Panc1 (cell line): ENCODE measurements around the gene FNIP2. TPM values are rescaled to one million over a fixed set of nuclear protein-coding genes. Genes with fewer than 3 reads are reported as not detected.

Source experiments
- ATAC-seq: fragments of 200-7000 bp; cut with Tn5 transposase; 2 replicates; pipeline ENCODE4 v1.9.1; 2020; ENCODE audit warnings: mild to moderate bottlenecking, moderate library complexity
- BruUV-seq: library from RNA; stranded (reverse); fragments of 400-500 nt; replicated peaks from 2 replicates; lab custom pipeline; 2021; lab: Mats Ljungman, UMichigan
- CTCF ChIA-PET: fragments of 300-600 bp; sonication (Branson Sonifier 250); formaldehyde crosslinking; loops from one replicate; lab custom pipeline; 2022; ENCODE audit warnings: antibody characterized with exemption; lab: Charles Lee
- POLR2A ChIA-PET: fragments of 300-600 bp; sonication (Branson Sonifier 250); formaldehyde crosslinking; loops from one replicate; lab custom pipeline; 2022; ENCODE audit warnings: antibody characterized with exemption; lab: Charles Lee
- DNase-seq: peaks from one replicate; pipeline ENCODE4 v3.0.0-alpha.2; 2010; ENCODE audit warnings: low read depth, low spot score
- H3K27ac ChIP-seq: 2 replicates; pipeline ENCODE4 v1.5.1; 2011; ENCODE audit warnings: mild to moderate bottlenecking, low read length, inconsistent platforms
- H3K27me3 ChIP-seq: fragments of 200-500 bp; sonication (Bioruptor generic); 2 replicates; pipeline ENCODE4 v1.6.0; 2014; ENCODE audit warnings: low read length, inconsistent platforms; ENCODE audit not compliant: control insufficient read depth, insufficient read depth
- H3K36me3 ChIP-seq: fragments of 200-500 bp; sonication (Bioruptor generic); 2 replicates; pipeline ENCODE4 v1.5.1; 2014; ENCODE audit warnings: inconsistent platforms, mild to moderate bottlenecking, low read length, moderate library complexity; ENCODE audit not compliant: control insufficient read depth, insufficient read depth
- H3K4me1 ChIP-seq: 2 replicates; pipeline ENCODE4 v1.5.1; 2011; ENCODE audit warnings: inconsistent platforms, mild to moderate bottlenecking, low read length, moderate library complexity; ENCODE audit not compliant: control insufficient read depth, insufficient read depth
- H3K4me3 ChIP-seq, 2 experiments: 2 replicates each; pipeline ENCODE4 v1.5.1; 2011 to 2012; ENCODE audit warnings: low read depth in 2 of 2, low read length in 2 of 2, mild to moderate bottlenecking in 2 of 2, inconsistent platforms in 1 of 2, moderate library complexity in 1 of 2
- H3K9me3 ChIP-seq: fragments of 200-500 bp; sonication (Bioruptor generic); 2 replicates; pipeline ENCODE4 v1.5.1; 2014; ENCODE audit warnings: low read depth, mild to moderate bottlenecking, inconsistent platforms, low read length, moderate library complexity; ENCODE audit not compliant: control insufficient read depth, insufficient read depth
- CTCF ChIP-seq: fragments of 450-650 bp; IDR thresholded peaks from 2 replicates; pipeline ENCODE4 v1.5.1; 2017; ENCODE audit warnings: mild to moderate bottlenecking
- POLR2AphosphoS5 ChIP-seq: IDR thresholded peaks from 2 replicates; pipeline ENCODE4 v1.6.1; 2012; ENCODE audit warnings: mild to moderate bottlenecking, low read depth, low read length, moderate library complexity
- REST ChIP-seq, 2 experiments: IDR thresholded peaks; 2 replicates each; pipeline ENCODE4 v1.6.1; 2011 to 2012; ENCODE audit warnings: low read depth in 2 of 2, control low read depth in 1 of 2, low read length in 1 of 2, mild to moderate bottlenecking in 1 of 2, moderate library complexity in 1 of 2; ENCODE audit not compliant: insufficient read depth in 1 of 2
- SIN3A ChIP-seq: IDR thresholded peaks from 2 replicates; pipeline ENCODE4 v1.6.1; 2012; ENCODE audit warnings: low read depth, mild to moderate bottlenecking, low read length, moderate library complexity, borderline replicate concordance; ENCODE audit not compliant: insufficient read depth
- TCF7L2 ChIP-seq: IDR thresholded peaks from 2 replicates; pipeline ENCODE4 v1.6.1; 2011; ENCODE audit warnings: mild to moderate bottlenecking, low read depth, low read length, inconsistent platforms
- in situ Hi-C: cut with HindIII; loops from 2 replicates; pipeline ENCODE4 v1.10.0; 2016; ENCODE audit warnings: low sequenced_read_pairs, low pct_unique_long_range_greater_than_20kb
- intact Hi-C: fragments of 100-400 bp; cut with micrococcal nuclease; formaldehyde crosslinking; loops from one replicate; pipeline ENCODE4 v1.10.0; 2022; ENCODE audit not compliant: unreplicated experiment
- total RNA-seq: library from RNA; stranded (reverse); gene quantifications from one replicate; pipeline ENCODE4 v1.2.1, GENCODE V29; 2021; ENCODE audit not compliant: unreplicated experiment

Gene FNIP2
- total RNA-seq, 1 experiment from 2014 or later, result 17.7 TPM

GRCh38 chr4:158869001-158869400 is 100.2 kb downstream of the FNIP2 start:
- ChIA-PET CTCF (no interaction called here), POLR2A (no interaction called here)
- TF ChIP-seq TCF7L2, result no peak
- no peak for TF ChIP-seq SIN3A
- no peak for TF ChIP-seq CTCF
- TF ChIP-seq REST (IDR thresholded peaks at IDR 0.05; ENCODE audit: insufficient read depth in 1 of 2, low read depth in 2 of 2, low read length in 1 of 2), result no peak
- no peak for TF ChIP-seq POLR2AphosphoS5
- Histone ChIP-seq H3K4me1 (no peaks in the 10 kb centered on the region; the same call in none of the 2 replicates), H3K4me3 (no peak overlapping the region), H3K36me3 (no peaks in the 10 kb centered on the region; the same call in 1 of the 2 replicates), H3K27ac (no peak overlapping the region), H3K27me3 (no peaks in the 10 kb centered on the region), H3K9me3 (no peaks in the 10 kb centered on the region)
- DNase-seq (no peak), ATAC-seq (no peak)
- in situ Hi-C loops, result no loop called here
- no TSS peak for BruUV-seq
- intact Hi-C loops, result no loop called here

- no TSS peak for BruUV-seq
These were observed 100.9 kb downstream of the FNIP2 start for GRCh38 chr4:158869761-158870160.

More at GRCh38 chr4:158869761-158870160, 100.9 kb downstream of the FNIP2 start:
- intact Hi-C loops, result loop anchor here (10.0 kb wide), 1 partner anchor 235 kb away; the partner anchor contains the start of gene RAPGEF2
- Histone ChIP-seq H3K36me3 (no peaks in the 10 kb centered on the region; the same call in 1 of the 2 replicates), H3K27ac (no peak overlapping the region), H3K27me3 (no peaks in the 10 kb centered on the region), H3K9me3 (no peaks in the 10 kb centered on the region), H3K4me1 (no peaks in the 10 kb centered on the region; the same call in none of the 2 replicates), H3K4me3 (no peak overlapping the region)
- no peak for DNase-seq
- ChIA-PET CTCF (no interaction called here), POLR2A (no interaction called here)
- in situ Hi-C loops, result no loop called here
- no peak for ATAC-seq
- TF ChIP-seq POLR2AphosphoS5, result no peak
- TF ChIP-seq SIN3A, result no peak
- no peak for TF ChIP-seq CTCF
- TF ChIP-seq TCF7L2, result no peak
- TF ChIP-seq REST (IDR thresholded peaks at IDR 0.05; ENCODE audit: insufficient read depth in 1 of 2, low read depth in 2 of 2, low read length in 1 of 2), result no peak
